ENCODE data around the gene CHN1. TPM values are rescaled to one million over a fixed set of nuclear protein-coding genes. Genes with fewer than 3 reads are reported as not detected.
A peak's percentile ranks its signal among the peaks of the same experiment; 100 is the strongest.

CHN1 gene
- total RNA-seq, 2 donors from 2014 or later, result 9.8 to 16.6 TPM

DNA sequence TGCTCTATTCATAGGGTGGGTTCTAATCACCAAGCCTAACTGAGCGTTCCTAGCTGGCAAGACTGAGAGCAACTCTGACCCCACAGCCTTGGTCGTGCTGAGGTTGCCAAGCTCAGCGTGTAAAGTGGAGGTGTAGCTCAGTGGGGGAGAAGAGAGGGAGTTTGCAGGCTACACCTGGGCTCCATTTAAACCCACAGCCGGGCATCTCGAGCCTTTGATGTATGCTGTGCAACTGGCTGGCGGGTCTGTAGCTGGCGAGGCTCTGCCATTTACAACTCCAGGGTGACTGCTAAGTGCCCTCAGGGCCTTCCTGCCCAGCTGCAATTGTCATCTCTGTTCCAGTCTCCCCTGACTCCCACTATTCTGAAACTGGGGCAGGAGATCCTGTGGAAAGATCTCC, 220.9 kb downstream of the CHN1 start:
- DNase-seq (ENCODE audit: low spot score), result no peak
- intact Hi-C loops (cut with DNase I), result no loop called here

DNA sequence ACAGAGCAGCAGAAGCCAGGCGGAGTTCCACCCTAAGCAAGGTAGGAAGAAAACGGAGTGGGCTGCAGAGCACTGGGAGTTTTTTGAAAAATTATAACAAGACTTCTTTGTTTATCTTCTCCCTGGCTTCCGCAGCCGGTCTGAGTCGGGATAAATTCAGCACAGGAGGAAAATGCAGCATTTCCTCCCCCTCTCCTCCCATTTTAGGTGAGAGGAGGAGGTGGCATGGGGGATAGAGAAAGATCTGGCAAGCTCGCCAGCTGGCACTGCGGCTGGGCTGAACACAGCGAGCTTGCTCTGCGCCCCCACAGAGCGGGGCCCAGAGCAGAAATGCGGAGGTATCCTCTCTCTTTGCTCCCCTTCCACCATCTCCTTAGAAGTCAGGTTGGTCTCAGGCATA, 223.2 kb downstream of the CHN1 start:
- intact Hi-C loops (cut with DNase I), result no loop called here
- no peak for DNase-seq (ENCODE audit: low spot score)

DNA sequence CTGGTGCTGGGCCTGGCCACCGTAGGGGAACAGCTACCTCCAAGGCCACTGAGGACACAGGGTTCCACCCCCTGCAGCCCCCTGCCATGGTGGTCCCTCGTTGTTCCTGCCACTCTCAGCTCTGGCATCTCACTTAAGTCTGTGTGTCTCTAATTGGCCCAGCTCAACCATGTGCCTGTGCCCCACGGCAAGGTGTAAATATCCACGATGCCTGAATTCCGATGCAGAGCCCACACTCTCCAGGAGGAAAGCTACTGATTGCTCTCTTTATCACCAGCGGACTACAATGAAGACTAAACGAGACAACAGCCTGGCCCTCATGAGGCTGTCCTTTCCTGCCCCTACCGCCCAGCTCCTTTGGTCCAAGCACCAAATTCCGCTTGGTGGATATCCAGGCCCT, 223.9 kb downstream of the CHN1 start:
- intact Hi-C loops (cut with DNase I), result no loop called here
- DNase-seq (ENCODE audit: low spot score), result no peak

DNA sequence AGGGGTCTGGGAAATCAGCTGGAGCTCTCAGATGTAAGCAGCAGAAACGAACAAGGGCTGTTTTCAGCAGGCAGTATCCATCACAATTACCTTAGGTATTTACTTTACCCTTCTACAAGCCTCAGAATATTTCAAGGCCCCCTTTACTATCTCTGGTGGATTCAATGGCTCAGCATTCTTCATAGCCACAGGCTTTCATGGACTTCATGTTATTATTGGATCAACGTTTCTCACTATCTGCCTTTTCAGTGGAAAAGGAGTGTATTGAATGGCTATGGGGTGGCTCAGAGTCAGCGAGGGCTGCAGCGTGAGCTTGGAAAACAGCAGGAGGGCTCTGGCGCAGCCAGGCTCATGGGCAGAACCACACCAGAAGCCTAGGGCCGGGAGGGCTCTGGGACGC, 224.3 kb downstream of the CHN1 start:
- intact Hi-C loops (cut with DNase I), result no loop called here
- DNase-seq (ENCODE audit: low spot score), result no peak

DNA sequence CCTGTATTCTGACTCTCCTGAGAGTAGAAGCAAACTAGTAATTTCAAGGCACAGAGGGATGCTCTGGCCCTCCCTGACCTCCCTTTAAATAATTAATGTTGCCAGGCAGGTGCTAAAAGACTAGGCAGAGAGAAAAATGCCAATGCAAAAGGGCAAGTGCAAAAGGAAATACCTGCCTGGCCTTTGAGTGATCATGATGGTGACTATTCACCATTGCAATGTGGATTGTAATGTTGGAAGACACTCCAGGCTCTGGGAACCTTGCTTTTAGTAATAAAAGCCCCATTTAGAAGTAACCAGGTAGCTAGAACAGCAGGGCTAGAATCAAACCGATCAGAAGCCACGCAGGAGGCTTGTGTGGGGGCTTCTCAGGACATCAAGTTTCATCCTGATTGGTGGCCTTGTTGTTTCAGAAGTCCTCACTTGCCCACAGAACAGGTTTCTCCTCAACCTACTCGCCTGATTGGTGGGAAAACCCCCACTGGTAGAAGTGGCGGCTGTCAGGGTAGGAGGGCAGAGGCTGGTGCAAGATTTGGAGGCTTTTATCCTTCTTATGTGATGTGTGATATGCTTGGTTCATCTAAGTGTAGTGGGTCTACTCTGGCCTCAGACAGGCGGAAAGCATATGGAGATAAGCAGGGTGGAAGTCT, 224.9 kb downstream of the CHN1 start:
- DNase-seq (ENCODE audit: low spot score), result no peak
- intact Hi-C loops (cut with DNase I), result no loop called here

DNA sequence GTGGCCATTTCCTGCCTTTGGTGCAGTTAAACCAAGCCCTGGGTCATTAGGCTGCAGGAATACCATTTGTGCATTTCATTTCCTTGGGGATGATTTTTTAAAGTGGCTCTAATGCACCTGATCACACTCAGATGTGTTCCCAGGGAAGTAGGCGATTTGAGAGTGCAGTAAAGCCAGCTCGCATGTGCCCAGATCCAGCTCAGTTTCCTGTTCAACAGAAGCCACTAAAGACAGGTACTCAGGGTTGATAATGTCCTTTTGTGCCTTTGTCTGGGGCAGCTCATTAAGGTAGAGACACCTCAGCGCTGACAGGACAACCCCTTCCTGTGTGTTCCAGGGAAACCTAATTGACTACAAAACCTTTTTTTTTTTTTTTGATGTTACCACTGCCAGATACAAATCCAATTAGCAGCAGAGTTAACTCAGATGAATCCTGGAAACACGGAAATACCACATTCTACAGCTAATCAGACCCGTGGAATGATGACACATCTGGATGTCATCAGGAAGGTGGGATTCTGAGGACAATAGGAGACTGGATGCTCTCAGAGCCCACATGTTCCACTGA, 225.7 kb downstream of the CHN1 start:
- intact Hi-C loops (cut with DNase I), result loop anchor here in 1 of 2 donors (10.0 kb wide), 1 partner anchor 205 kb away; no protein-coding TSS in a partner anchor
- DNase-seq (ENCODE audit: low spot score), result no peak

DNA sequence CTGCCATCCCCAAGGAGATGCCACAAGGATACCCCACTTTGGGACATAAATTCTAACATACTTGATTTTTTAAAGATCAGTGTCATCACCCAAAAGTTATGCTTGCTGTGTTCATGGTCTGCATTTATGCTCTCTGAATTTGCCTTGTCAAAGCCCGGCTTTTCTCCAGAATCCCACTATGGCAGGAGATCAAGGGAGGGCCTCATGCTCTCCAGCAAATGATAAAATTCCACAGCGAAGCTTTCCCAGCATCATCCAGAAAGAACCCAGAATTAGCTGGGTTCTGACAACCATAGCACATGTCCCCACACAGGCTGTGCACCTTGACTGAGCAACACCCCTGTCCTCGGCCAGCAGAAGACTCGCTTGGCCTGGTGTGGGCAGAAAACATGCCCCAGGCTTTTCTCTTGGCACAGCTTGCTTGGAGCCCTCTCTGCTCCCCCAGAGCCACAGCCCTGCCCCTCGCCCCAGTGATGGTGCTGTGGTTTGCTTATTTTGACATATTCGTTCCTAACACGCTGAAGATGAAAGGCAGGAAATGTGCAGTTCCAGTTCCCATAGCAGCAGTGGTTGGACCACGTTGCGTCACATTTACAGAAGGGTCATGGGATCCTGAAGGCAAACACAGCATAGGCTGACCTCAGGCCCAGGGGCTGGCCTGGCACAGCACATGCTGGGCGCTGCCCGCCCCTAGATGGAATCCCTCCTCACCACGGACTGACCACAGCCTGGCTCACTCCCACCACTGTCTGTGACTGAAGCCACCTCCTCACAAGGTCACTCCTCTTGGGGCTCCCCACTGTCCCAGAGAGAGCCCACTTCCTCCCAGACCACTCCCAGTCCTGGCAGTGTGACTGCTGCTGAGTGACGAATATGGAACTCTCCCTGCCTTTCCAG, 226.8 kb downstream of the CHN1 start:
- DNase-seq (ENCODE audit: low spot score), result peak; percentile 86

DNA sequence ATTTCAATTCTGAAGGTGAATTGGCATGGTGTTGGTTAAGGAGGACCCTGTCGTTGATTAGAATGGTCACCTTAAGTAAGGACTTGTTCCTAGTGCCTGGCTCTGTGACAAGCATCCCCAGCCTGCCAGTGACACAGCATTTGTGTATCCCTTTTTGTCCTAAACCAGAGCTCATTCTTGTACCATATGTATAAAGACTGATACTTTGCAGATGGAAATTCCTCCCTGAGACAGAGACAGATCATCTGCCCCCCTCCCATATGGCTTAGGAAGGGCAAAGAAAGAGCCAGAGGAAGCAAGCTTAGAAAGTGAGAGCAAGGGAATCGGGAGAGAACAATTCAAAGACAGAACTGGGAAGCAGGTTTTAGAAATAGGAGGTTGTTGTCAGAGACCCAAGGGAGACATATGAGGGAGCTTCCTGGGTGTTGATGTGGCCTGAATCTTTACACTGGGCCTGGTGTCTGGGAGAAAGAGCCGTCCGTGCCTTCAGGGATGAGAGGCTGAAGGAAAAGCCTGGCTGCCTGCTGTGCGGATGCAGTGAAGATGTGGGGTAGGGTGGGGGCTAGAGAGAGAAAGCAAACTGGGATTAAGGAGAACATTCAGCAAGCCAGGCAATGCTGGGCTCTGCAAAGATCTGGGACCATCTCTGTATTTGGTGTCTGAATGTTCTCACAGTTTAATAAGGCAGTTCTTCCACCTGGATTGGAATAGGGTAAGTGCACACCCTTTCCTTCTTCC, 227.7 kb downstream of the CHN1 start:
- DNase-seq (ENCODE audit: low spot score), result no peak
- intact Hi-C loops (cut with DNase I), result loop anchor here in 1 of 2 donors (10.0 kb wide), 1 partner anchor 207 kb away; no protein-coding TSS in a partner anchor

More for the DNA sequence above, 226.8 kb downstream of the CHN1 start:
- intact Hi-C loops (cut with DNase I), result loop anchor here in 1 of 2 donors (10.0 kb wide), 1 partner anchor 206 kb away; no protein-coding TSS in a partner anchor

DNA sequence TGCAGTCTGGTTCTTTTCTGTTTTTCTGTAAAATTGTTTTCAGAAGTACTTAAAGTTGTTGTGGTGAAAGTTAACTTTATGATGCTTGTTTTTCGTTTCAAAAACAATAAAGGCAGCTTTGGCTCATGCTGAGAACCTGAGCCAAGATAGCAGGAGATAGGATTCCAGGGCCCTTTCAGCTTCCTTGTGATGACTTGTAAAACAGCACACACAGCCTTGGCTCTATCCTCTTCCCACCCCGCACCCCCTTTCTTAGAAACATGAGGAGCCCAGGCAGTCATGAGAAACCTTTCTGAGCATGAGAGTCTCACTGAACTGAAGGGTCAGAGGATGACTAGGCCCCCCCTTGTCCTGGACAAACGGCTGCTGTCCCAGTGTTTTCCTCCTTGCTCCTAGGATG, 228.5 kb downstream of the CHN1 start:
- intact Hi-C loops (cut with DNase I), result loop anchor here in 1 of 2 donors (10.0 kb wide), 1 partner anchor 208 kb away; no protein-coding TSS in a partner anchor
- DNase-seq (ENCODE audit: low spot score), result no peak

DNA sequence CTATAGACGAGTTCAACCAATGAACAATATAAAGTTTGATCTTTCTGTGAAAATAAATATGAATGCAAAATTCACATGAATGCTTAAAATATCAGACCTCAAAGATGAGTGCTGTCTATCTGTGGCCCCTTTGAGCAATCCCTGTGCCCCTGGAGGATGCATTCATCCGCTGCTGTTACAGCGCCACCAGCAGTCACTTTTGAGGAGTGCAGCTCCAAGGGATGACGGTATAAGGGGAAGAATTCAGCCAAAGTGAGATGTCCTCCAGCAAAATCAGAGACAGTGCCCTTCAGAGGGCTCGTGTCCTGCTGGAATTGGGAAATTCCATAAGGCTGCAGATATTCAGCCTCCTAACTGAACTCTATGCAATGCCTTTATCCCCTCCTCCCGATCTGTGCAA, 229.0 kb downstream of the CHN1 start:
- no peak for DNase-seq (ENCODE audit: low spot score)
- intact Hi-C loops (cut with DNase I), result loop anchor here in 1 of 2 donors (10.0 kb wide), 1 partner anchor 209 kb away; no protein-coding TSS in a partner anchor

DNA sequence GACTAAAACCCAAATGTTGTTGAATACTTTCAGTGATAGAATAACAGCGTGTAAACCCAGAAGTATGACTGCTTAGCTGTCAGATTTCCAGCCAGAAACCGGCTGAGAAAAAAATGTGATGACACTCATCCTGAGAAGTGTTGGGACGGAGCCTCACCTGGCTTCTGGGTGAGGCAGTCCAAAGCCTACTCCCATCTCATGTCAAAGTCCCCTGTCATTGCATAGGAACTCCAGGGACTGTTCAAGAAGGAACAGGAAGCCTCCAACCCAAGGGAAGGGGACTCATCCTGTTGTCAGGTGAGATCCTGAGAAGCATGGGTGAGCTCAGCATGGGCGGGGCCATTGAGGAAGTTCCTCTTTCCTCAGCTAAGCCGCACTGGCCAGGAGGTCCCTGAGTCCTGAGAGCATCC, 229.6 kb downstream of the CHN1 start:
- no peak for DNase-seq (ENCODE audit: low spot score)
- intact Hi-C loops (cut with DNase I), result loop anchor here in 1 of 2 donors (10.0 kb wide), 1 partner anchor 209 kb away; no protein-coding TSS in a partner anchor

DNA sequence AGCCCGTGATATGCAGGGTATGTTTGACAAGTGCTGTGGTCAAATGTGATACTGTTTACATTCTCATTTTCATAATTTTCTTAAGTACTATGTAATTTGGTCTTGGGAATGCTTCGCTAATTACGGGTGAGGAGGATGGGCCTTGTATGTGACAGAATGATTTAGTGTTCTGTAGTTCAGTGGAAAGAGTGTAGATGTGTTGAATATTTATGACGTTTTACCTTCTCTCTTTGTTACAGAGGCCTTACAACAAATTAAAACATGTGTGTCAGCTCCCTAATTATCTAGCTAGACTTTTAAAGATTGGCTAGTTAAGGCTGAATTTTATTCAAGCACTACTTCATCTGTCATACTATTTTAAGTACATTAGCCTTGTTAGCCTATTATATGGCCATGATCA, 230.3 kb downstream of the CHN1 start:
- DNase-seq (ENCODE audit: low spot score), result no peak
- intact Hi-C loops (cut with DNase I), result loop anchor here (5.0 to 10.0 kb wide), 2 partner anchors 210 to 212 kb away; no protein-coding TSS in a partner anchor

DNA sequence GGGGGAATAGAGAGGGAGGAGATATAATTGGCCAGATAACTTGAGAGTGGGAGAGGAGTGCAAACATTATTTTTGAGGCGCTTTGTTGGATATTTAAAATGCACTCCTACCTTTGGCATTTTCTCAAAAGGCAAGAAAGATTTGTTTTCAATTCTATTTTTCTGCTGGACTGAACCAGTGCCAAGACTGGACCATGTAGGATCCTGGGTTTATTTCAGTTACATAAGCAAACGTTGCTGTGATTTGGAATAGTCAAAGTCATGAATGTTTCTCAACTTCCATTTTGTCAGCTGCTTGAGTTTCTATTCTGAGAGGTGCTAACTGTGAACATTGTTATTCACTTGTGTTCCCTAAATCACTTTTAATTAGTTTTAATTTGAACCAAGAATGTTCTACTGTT, 232.0 kb downstream of the CHN1 start:
- intact Hi-C loops (cut with DNase I), result loop anchor here (5.0 to 10.0 kb wide), 2 partner anchors 212 to 214 kb away; no protein-coding TSS in a partner anchor
- DNase-seq (ENCODE audit: low spot score), result no peak

DNA sequence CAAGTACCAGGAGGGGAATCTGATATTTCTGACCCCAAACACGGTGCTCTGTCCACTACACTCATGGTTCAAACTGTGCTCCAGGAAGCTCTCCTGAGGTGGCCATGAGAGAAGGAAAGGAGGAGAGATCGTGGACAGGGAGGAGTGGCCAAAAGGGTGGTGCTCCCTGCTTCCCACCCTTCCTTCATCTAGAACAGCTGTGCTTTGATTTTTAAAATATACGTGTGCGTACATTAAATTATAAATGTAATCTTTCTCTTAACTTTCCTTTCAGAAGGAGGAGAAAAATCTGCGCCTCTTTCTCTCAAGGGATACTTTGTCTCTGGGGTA, 232.7 kb downstream of the CHN1 start:
- no peak for DNase-seq (ENCODE audit: low spot score)
- intact Hi-C loops (cut with DNase I), result loop anchor here (5.0 to 10.0 kb wide), 2 partner anchors 212 to 215 kb away; no protein-coding TSS in a partner anchor

DNA sequence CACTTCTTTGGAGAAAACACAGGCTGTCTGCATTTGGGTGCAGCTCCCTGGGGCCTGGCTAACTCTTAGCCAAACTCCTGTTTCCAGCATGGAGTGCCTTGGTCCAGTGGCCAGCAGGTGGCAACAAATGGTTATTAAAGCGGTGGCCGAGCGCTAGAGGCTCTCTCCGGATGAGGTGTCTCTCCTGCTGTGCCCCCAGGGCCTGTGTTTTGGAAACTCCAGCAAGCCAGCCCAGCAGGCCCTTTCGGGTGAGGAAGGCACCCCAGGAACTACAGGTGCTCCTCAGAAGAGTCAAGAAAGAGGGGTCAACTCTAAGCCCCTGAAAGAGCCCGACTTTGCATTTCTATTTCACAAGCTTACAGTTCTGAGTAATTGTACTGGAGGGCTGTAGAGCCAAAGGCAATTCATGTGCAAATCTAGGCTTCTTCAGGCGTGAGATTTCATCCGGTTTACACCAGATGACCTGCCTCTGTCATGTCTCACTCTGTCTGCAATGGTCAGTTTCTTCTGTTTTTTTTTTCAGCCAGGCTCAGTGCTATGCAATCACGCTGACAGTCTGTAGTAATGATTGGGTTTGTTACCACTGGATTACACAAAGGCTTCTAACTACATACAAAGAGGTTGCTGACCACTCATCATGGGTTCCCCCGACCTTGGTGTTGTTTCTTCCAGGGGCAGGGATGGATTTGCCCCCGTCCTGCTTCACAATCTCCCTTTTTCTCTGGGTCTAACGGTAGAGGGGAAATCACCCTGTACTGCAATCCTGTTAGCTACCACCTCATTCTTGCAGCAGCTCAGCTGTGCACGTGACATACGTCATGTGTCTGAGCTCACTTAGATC, 233.3 kb downstream of the CHN1 start:
- intact Hi-C loops (cut with DNase I), result loop anchor here (5.0 to 10.0 kb wide), 2 partner anchors 213 to 215 kb away; no protein-coding TSS in a partner anchor

DNA sequence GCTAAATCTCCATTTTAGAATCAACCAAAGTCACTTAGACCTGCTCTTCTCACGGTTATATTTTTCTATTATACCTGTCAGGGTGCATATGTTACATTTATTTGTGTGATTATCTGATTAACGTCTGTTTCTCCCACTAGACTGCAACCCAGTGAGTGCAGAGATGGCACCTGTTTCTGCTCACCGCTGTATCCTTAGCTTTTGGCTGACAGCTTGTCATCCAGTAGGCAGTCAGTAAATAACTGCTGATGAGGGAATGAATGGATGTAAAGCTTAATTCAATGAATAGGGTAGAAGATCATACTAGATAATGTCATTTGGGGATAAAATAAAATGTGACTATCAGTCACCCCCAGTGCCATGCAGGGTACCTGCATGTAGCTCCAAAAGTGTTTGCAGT, 234.0 kb downstream of the CHN1 start:
- intact Hi-C loops (cut with DNase I), result loop anchor here (5.0 to 10.0 kb wide), 2 partner anchors 214 to 216 kb away; no protein-coding TSS in a partner anchor
- no peak for DNase-seq (ENCODE audit: low spot score)

More for the DNA sequence above, 233.3 kb downstream of the CHN1 start:
- DNase-seq (ENCODE audit: low spot score), result peak; percentile 90

DNA sequence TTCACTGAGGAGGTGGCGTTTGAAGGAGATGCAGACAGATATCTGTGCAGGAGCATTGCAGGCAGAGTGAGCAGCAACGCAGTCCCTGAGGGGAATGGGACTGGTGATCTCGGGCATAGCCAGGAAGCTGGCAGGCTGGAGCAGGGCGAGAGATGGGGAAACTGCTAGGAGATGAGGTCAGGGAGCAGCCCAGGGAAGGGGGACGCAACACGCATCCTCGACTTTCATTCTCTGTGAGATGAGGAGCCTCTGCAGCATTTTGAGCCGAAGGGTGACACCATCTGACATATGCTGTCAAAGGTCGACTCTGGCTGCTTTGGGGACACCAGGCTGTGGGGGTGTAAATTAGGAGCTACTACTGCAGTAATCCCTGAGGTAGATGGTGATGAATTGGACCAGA, 236.6 kb downstream of the CHN1 start:
- no peak for DNase-seq (ENCODE audit: low spot score)
- intact Hi-C loops (cut with DNase I), result no loop called here

DNA sequence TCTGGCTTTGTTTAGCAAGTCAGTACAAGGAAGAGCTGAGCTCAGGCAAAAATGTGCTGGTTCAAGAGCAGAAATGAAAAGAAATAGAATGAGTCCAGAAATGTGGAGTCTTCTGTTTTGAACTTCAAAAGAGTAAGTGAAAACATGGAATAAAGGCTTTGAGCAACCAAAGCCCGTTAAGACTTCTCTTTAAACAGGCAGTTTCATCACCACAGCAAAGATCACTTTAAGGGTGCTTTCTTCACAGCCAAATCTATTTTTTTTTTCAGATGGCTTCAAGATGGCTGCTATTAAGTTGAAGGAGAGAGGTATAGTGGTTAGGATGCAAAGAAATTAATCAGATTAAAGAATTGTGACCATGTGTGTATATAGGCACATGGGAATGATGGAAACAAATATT, 238.9 kb downstream of the CHN1 start:
- intact Hi-C loops (cut with DNase I), result no loop called here
- DNase-seq (ENCODE audit: low spot score), result no peak
